ENCODE results near the gene LASP1.

Gene LASP1

GRCh38 chr17:38914741-38915638 is 45.1 kb downstream of the LASP1 start:
- Histone ChIP-seq H3K4me1 (peaks cover 0 to 63% (median 47%) of the 10 kb centered on the region in 4 donors), H3K27ac (peak overlapping the region; percentile 84), H3K36me3 (peaks cover 41 to 89% (median 72%) of the 10 kb centered on the region in 3 donors), H3K27me3 (no peaks in the 10 kb centered on the region), H3K4me3 (no peak overlapping the region), H3K9me3 (no peaks in the 10 kb centered on the region)
- TF ChIP-seq, protein P1, sequence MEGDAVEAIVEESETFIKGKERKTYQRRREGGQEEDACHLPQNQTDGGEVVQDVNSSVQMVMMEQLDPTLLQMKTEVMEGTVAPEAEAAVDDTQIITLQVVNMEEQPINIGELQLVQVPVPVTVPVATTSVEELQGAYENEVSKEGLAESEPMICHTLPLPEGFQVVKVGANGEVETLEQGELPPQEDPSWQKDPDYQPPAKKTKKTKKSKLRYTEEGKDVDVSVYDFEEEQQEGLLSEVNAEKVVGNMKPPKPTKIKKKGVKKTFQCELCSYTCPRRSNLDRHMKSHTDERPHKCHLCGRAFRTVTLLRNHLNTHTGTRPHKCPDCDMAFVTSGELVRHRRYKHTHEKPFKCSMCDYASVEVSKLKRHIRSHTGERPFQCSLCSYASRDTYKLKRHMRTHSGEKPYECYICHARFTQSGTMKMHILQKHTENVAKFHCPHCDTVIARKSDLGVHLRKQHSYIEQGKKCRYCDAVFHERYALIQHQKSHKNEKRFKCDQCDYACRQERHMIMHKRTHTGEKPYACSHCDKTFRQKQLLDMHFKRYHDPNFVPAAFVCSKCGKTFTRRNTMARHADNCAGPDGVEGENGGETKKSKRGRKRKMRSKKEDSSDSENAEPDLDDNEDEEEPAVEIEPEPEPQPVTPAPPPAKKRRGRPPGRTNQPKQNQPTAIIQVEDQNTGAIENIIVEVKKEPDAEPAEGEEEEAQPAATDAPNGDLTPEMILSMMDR (IDR thresholded peaks at IDR 0.05), result no peak
- intact Hi-C loops (cut with DNase I; ENCODE audit: low total_unique reads), result no loop called here
- peak in 1 of 2 donors; percentile 46 for DNase-seq

- Histone ChIP-seq H3K4me3 (no peak overlapping the region), H3K4me1 (peaks cover 6 to 65% (median 53%) of the 10 kb centered on the region in 4 donors), H3K9me3 (no peaks in the 10 kb centered on the region), H3K27ac (peak overlapping the region; percentile 84), H3K27me3 (no peaks in the 10 kb centered on the region), H3K36me3 (peaks cover 41 to 91% (median 68%) of the 10 kb centered on the region in 3 donors)
- TF ChIP-seq, protein P1 (IDR thresholded peaks at IDR 0.05), result no peak
- intact Hi-C loops (cut with DNase I; ENCODE audit: low total_unique reads), result no loop called here
- DNase-seq, result no peak
Observed at GRCh38 chr17:38915639-38915995, 45.8 kb downstream of the LASP1 start.

GRCh38 chr17:38916771-38917170 is 46.9 kb downstream of the LASP1 start:
- no peaks in the 10 kb centered on the region for H3K9me3 ChIP-seq
- no peaks in the 10 kb centered on the region for H3K27me3 ChIP-seq
- intact Hi-C loops (cut with DNase I; ENCODE audit: low total_unique reads), result no loop called here
- peaks cover 41 to 80% (median 59%) of the 10 kb centered on the region in 3 donors for H3K36me3 ChIP-seq
- peak in 1 of 2 donors; percentile 48 for DNase-seq
- peak overlapping the region; percentile 84 for H3K27ac ChIP-seq
- no peak overlapping the region for H3K4me3 ChIP-seq
- TF ChIP-seq, protein P1 (IDR thresholded peaks at IDR 0.05), result no peak
- peaks cover 6 to 67% (median 56%) of the 10 kb centered on the region in 4 donors for H3K4me1 ChIP-seq

DNA sequence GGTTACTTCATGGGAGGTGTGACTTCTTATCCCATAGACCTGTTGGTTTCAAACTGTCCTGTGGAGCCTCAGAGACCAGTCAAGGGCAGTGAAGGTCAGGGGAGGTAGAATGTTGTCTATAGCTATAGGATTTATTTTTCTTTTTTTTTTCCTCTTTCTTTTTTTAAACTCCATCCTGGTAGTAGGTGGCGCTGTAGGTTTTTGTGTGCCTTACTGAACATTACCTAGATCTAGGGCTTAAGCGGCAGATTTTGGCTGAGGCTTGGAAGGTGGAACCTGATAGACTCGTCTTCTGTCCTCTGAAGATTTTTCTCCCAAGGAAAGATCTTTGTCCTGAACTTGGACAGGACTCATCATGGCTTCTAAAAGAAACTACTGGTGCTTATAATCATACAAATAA is 47.4 kb downstream of the LASP1 start:
- no peaks in the 10 kb centered on the region for H3K27me3 ChIP-seq
- TF ChIP-seq, protein P1 (IDR thresholded peaks at IDR 0.05), result no peak
- H3K36me3 ChIP-seq, result peaks cover 41 to 79% (median 54%) of the 10 kb centered on the region in 3 donors
- no peak for DNase-seq
- peak overlapping the region; percentile 84 for H3K27ac ChIP-seq
- H3K4me1 ChIP-seq, result peaks cover 6 to 67% (median 56%) of the 10 kb centered on the region in 4 donors
- H3K4me3 ChIP-seq, result no peak overlapping the region
- intact Hi-C loops (cut with DNase I; ENCODE audit: low total_unique reads), result no loop called here
- no peaks in the 10 kb centered on the region for H3K9me3 ChIP-seq

DNA sequence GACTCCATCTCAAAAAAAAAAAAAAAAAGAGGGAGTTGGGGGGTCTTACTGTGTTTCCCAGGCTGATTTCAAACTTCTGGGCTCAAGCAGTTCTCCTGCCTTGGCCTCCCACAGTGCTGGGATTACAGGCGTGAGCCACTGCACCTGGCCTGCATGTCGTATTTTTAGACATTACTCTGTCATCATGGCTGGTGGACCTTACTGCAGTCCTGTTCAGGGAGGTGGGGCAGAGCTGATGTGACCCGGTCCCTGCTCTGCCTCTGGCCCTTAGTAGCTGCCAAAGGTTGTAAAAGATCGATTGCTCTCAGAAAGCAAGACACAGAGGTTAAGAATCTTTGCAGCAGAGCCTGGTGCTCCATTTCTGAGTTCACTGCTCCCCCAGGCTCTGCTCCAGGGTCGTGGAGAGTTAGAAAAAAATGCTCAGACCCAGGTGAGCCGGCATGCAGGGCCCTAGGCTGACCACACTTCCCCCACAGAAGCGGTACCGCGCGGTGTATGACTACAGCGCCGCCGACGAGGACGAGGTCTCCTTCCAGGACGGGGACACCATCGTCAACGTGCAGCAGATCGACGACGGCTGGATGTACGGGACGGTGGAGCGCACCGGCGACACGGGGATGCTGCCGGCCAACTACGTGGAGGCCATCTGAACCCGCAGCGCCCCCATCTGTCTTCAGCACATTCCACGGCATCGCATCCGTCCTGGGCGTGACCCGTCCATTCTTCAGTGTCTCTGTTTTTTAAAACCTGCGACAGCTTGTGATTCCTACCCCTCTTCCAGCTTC is 48.5 kb downstream of the LASP1 start:
- intact Hi-C loops (cut with DNase I; ENCODE audit: low total_unique reads), result no loop called here
- H3K27me3 ChIP-seq, result no peaks in the 10 kb centered on the region
- no peak for DNase-seq
- peak overlapping the region; percentile 84 for H3K27ac ChIP-seq
- H3K36me3 ChIP-seq, result peaks cover 41 to 70% (median 54%) of the 10 kb centered on the region in 3 donors
- H3K4me3 ChIP-seq, result no peak overlapping the region
- peaks cover 6 to 67% (median 56%) of the 10 kb centered on the region in 4 donors for H3K4me1 ChIP-seq
- TF ChIP-seq, protein P1 (IDR thresholded peaks at IDR 0.05), result no peak
- no peaks in the 10 kb centered on the region for H3K9me3 ChIP-seq
